Effector memory CD8-positive, alpha-beta T cell (primary cell): Measurements from ENCODE around the gene UGGT2.
A peak's percentile ranks its signal among the peaks of the same experiment; 100 is the strongest.
"Not testable (repeated sequence)": the region's sequence is repeated elsewhere in the genome, so short reads cannot be mapped to it uniquely, and the experiment has no call there.

ENCODE experiments used
- ATAC-seq: fragments of 150-1000 bp; cut with Tn5 transposase; replicated peaks from 2 replicates; pipeline ENCODE4 v1.10.0; 2021; ENCODE audit warnings: mild to moderate bottlenecking, moderate library complexity
- DNase-seq, 3 experiments: peaks; one replicate each; pipeline ENCODE4 v3.0.0; 2021
- H3K27ac Mint-ChIP-seq, 2 donors: one replicate each; pipeline ENCODE4 v1.8.0; 2022; ENCODE audit warnings: mild to moderate bottlenecking in 2 of 2, mixed read lengths in 2 of 2, moderate library complexity in 2 of 2
- H3K27me3 Mint-ChIP-seq, 2 donors: one replicate each; pipeline ENCODE4 v1.8.0; 2022; ENCODE audit warnings: mixed read lengths in 2 of 2
- H3K36me3 Mint-ChIP-seq: one replicate; pipeline ENCODE4 v1.8.0; 2022; ENCODE audit warnings: mild to moderate bottlenecking, moderate library complexity, mixed read lengths; ENCODE audit not compliant: insufficient read depth
- H3K4me1 Mint-ChIP-seq, 2 donors: one replicate each; pipeline ENCODE4 v1.8.0; 2022; ENCODE audit warnings: low read depth in 2 of 2, mixed read lengths in 2 of 2
- H3K4me3 Mint-ChIP-seq, 2 donors: one replicate each; pipeline ENCODE4 v1.8.0; 2022; ENCODE audit warnings: mild to moderate bottlenecking in 2 of 2, mixed read lengths in 2 of 2, moderate library complexity in 2 of 2
- H3K9me3 Mint-ChIP-seq, 2 donors: one replicate each; pipeline ENCODE4 v1.8.0; 2022; ENCODE audit warnings: mixed read lengths in 2 of 2

UGGT2 gene

GRCh38 chr13:95784900-95785290, 268.3 kb downstream of the UGGT2 start:
- no peak for ATAC-seq
- Mint-ChIP-seq H3K27me3 (no peaks in the 10 kb centered on the region), H3K9me3 (no peaks in the 10 kb centered on the region), H3K27ac (no peak overlapping the region), H3K4me1 (peaks cover 0 to 4% of the 10 kb centered on the region in 2 donors), H3K36me3 (peaks cover 37% of the 10 kb centered on the region), H3K4me3 (no peak overlapping the region)
- DNase-seq: no peak

GRCh38 chr13:95784161-95784899, 268.9 kb downstream of the UGGT2 start:
- Mint-ChIP-seq H3K27me3 (no peaks in the 10 kb centered on the region), H3K4me3 (no peak overlapping the region), H3K27ac (no peak overlapping the region), H3K36me3 (peaks cover 34% of the 10 kb centered on the region), H3K4me1 (peaks cover 0 to 4% of the 10 kb centered on the region in 2 donors), H3K9me3 (no peaks in the 10 kb centered on the region)
- ATAC-seq: no peak
- no peak for DNase-seq

- peaks cover 0 to 4% of the 10 kb centered on the region in 2 donors for H3K4me1 Mint-ChIP-seq
- H3K27me3 Mint-ChIP-seq: no peaks in the 10 kb centered on the region
- ATAC-seq: no peak
- no peak overlapping the region for H3K4me3 Mint-ChIP-seq
- DNase-seq: no peak
- H3K9me3 Mint-ChIP-seq: no peaks in the 10 kb centered on the region
- no peak overlapping the region for H3K27ac Mint-ChIP-seq
- peaks cover 30% of the 10 kb centered on the region for H3K36me3 Mint-ChIP-seq
Measured at GRCh38 chr13:95783747-95784146, 269.5 kb downstream of the UGGT2 start.

GRCh38 chr13:95781940-95782339, 271.3 kb downstream of the UGGT2 start:
- DNase-seq, ATAC-seq, H3K27ac Mint-ChIP-seq, H3K4me3 Mint-ChIP-seq, H3K4me1 Mint-ChIP-seq, H3K27me3 Mint-ChIP-seq, H3K9me3 Mint-ChIP-seq: not testable (repeated sequence)
- peaks cover 19% of the 10 kb centered on the region for H3K36me3 Mint-ChIP-seq

GRCh38 chr13:95781016-95781415, 272.2 kb downstream of the UGGT2 start:
- ATAC-seq (no peak), DNase-seq (no peak)
- Mint-ChIP-seq H3K4me3 (no peak overlapping the region), H3K27me3 (no peaks in the 10 kb centered on the region), H3K9me3 (no peaks in the 10 kb centered on the region), H3K4me1 (peaks cover 7 to 10% of the 10 kb centered on the region in 2 donors), H3K36me3 (peaks cover 15% of the 10 kb centered on the region), H3K27ac (no peak overlapping the region)

GRCh38 chr13:95779522-95779921, 273.7 kb downstream of the UGGT2 start:
- H3K4me3 Mint-ChIP-seq: no peak overlapping the region
- no peaks in the 10 kb centered on the region for H3K9me3 Mint-ChIP-seq
- H3K4me1 Mint-ChIP-seq: peaks cover 12 to 14% of the 10 kb centered on the region in 2 donors
- ATAC-seq (no peak), DNase-seq (no peak)
- no peaks in the 10 kb centered on the region for H3K27me3 Mint-ChIP-seq
- H3K27ac Mint-ChIP-seq: no peak overlapping the region
- peaks cover 7% of the 10 kb centered on the region for H3K36me3 Mint-ChIP-seq

- Mint-ChIP-seq H3K27ac (no peak overlapping the region), H3K36me3 (peaks cover 18% of the 10 kb centered on the region), H3K4me3 (no peak overlapping the region), H3K9me3 (no peaks in the 10 kb centered on the region), H3K4me1 (peaks cover 17 to 22% of the 10 kb centered on the region in 2 donors), H3K27me3 (no peaks in the 10 kb centered on the region)
- DNase-seq (no peak), ATAC-seq (no peak)
Measured at GRCh38 chr13:95771905-95772304, 281.3 kb downstream of the UGGT2 start.

GRCh38 chr13:95763601-95764000, 289.6 kb downstream of the UGGT2 start:
- Mint-ChIP-seq H3K36me3 (peaks cover 36% of the 10 kb centered on the region), H3K9me3 (no peaks in the 10 kb centered on the region), H3K4me3 (no peak overlapping the region), H3K27ac (no peak overlapping the region), H3K27me3 (no peaks in the 10 kb centered on the region), H3K4me1 (peaks cover 0 to 3% of the 10 kb centered on the region in 2 donors)
- DNase-seq (no peak), ATAC-seq (no peak)

- H3K4me1 Mint-ChIP-seq, H3K27ac Mint-ChIP-seq, H3K9me3 Mint-ChIP-seq, DNase-seq, ATAC-seq, H3K27me3 Mint-ChIP-seq, H3K4me3 Mint-ChIP-seq: not testable (repeated sequence)
- H3K36me3 Mint-ChIP-seq: peaks cover 41% of the 10 kb centered on the region
Measured at GRCh38 chr13:95762626-95763025, 290.6 kb downstream of the UGGT2 start.

GRCh38 chr13:95756072-95756471, 297.1 kb downstream of the UGGT2 start:
- Mint-ChIP-seq H3K4me3 (no peak overlapping the region), H3K4me1 (peaks cover 12 to 17% of the 10 kb centered on the region in 2 donors), H3K27ac (peak overlapping the region in 1 of 2 donors; percentile 18), H3K27me3 (no peaks in the 10 kb centered on the region), H3K9me3 (no peaks in the 10 kb centered on the region), H3K36me3 (peaks cover 15% of the 10 kb centered on the region)
- ATAC-seq (no peak), DNase-seq (no peak)

GRCh38 chr13:95754069-95754468, 299.1 kb downstream of the UGGT2 start:
- H3K9me3 Mint-ChIP-seq: no peaks in the 10 kb centered on the region
- no peak for DNase-seq
- ATAC-seq: no peak
- H3K4me3 Mint-ChIP-seq: no peak overlapping the region
- H3K36me3 Mint-ChIP-seq: peaks cover 9% of the 10 kb centered on the region
- no peaks in the 10 kb centered on the region for H3K27me3 Mint-ChIP-seq
- peak overlapping the region in 1 of 2 donors; percentile 83 for H3K27ac Mint-ChIP-seq
- peaks cover 15 to 22% of the 10 kb centered on the region in 2 donors for H3K4me1 Mint-ChIP-seq

GRCh38 chr13:95752677-95753076, 300.5 kb downstream of the UGGT2 start:
- Mint-ChIP-seq H3K36me3 (peaks cover 4% of the 10 kb centered on the region), H3K4me1 (peaks cover 15 to 23% of the 10 kb centered on the region in 2 donors), H3K27ac (no peak overlapping the region)

More at GRCh38 chr13:95752677-95753076, 300.5 kb downstream of the UGGT2 start:
- Mint-ChIP-seq H3K27me3 (no peaks in the 10 kb centered on the region), H3K4me3 (no peak overlapping the region), H3K9me3 (no peaks in the 10 kb centered on the region)
- ATAC-seq: no peak
- no peak for DNase-seq
